Neural cell (in vitro differentiated cells): Measurements from ENCODE around the gene PGS1.

Experiments used
- MXI1 ChIP-seq: fragments of 450-650 bp; conservative IDR thresholded peaks from 2 replicates; pipeline ENCODE4 v1.6.1; 2014; ENCODE audit warnings: antibody characterized with exemption, mild to moderate bottlenecking; ENCODE audit not compliant: poor library complexity, severe bottlenecking
- REST ChIP-seq: IDR thresholded peaks from 2 replicates; pipeline ENCODE4 v1.6.1; 2012; ENCODE audit warnings: borderline replicate concordance
- SMC3 ChIP-seq: fragments of 450-650 bp; conservative IDR thresholded peaks from 2 replicates; pipeline ENCODE4 v1.6.1; 2014; ENCODE audit warnings: antibody characterized with exemption, mild to moderate bottlenecking, moderate library complexity; ENCODE audit not compliant: poor library complexity
- TF ChIP-seq, protein P1 (sequence below): fragments of 450-650 bp; IDR thresholded peaks from 2 replicates; pipeline ENCODE4 v1.5.1; 2014; ENCODE audit warnings: antibody characterized with exemption, mild to moderate bottlenecking, moderate library complexity; ENCODE audit not compliant: poor library complexity, severe bottlenecking

- TF ChIP-seq, protein P1, sequence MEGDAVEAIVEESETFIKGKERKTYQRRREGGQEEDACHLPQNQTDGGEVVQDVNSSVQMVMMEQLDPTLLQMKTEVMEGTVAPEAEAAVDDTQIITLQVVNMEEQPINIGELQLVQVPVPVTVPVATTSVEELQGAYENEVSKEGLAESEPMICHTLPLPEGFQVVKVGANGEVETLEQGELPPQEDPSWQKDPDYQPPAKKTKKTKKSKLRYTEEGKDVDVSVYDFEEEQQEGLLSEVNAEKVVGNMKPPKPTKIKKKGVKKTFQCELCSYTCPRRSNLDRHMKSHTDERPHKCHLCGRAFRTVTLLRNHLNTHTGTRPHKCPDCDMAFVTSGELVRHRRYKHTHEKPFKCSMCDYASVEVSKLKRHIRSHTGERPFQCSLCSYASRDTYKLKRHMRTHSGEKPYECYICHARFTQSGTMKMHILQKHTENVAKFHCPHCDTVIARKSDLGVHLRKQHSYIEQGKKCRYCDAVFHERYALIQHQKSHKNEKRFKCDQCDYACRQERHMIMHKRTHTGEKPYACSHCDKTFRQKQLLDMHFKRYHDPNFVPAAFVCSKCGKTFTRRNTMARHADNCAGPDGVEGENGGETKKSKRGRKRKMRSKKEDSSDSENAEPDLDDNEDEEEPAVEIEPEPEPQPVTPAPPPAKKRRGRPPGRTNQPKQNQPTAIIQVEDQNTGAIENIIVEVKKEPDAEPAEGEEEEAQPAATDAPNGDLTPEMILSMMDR, result no peak
- TF ChIP-seq REST, result no peak
- TF ChIP-seq MXI1, result no peak
- no peak for TF ChIP-seq SMC3
Observed at GRCh38 chr17:78401891-78402290, 23.4 kb downstream of the PGS1 start.
